Thoracic aorta endothelial cell (primary cell): Measurements from ENCODE around the gene FBXO17. TPM values are rescaled to one million over a fixed set of nuclear protein-coding genes. Genes with fewer than 3 reads are reported as not detected.

ENCODE experiments used
- total RNA-seq: library from RNA; depleted of rRNA; stranded (reverse); fragments of >200 nt; gene quantifications from 2 replicates; pipeline ENCODE4 v1.2.3, GENCODE V29; 2012

The FBXO17 gene, protein sequence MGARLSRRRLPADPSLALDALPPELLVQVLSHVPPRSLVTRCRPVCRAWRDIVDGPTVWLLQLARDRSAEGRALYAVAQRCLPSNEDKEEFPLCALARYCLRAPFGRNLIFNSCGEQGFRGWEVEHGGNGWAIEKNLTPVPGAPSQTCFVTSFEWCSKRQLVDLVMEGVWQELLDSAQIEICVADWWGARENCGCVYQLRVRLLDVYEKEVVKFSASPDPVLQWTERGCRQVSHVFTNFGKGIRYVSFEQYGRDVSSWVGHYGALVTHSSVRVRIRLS
- total RNA-seq, result 13.8 and 24.1 TPM in 2 replicates

DNA sequence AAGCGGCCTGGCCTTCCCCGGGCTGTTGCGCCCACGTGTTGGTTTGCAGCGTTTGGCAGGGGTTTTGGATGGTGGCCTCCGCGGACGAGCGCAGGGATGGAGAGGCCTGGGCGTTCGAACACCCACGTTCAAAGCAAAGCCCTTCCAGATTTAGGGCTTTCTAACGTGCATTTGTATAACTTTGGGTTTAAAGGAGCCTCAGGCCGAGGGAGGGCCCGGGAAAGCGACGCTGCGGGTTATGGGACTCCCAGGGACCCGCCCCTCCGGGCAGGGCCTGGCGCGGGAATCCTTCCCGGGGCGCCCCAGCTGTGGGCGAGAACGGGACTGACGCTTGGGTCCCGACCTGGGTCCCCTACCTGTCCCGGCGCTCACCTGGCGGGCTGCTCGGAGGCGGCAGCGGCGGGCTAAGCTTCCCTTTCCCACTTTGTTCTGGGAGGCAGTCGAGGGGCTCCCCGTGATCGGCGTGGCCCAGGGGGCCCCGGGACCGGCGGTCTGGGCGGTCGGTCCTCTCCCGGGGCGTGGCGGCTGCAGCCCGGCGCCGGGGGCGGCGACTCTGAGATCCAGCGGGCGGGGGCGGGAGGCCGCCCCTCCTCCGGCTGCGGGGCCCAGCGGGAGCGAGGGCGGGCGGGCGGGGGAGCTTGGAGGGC, at the start of gene FBXO17:
FBXO17 (minus strand) TSS at position 529 of the 647 bp plus-strand sequence. CDS start 25,423 bp downstream, outside the sequence.

DNA sequence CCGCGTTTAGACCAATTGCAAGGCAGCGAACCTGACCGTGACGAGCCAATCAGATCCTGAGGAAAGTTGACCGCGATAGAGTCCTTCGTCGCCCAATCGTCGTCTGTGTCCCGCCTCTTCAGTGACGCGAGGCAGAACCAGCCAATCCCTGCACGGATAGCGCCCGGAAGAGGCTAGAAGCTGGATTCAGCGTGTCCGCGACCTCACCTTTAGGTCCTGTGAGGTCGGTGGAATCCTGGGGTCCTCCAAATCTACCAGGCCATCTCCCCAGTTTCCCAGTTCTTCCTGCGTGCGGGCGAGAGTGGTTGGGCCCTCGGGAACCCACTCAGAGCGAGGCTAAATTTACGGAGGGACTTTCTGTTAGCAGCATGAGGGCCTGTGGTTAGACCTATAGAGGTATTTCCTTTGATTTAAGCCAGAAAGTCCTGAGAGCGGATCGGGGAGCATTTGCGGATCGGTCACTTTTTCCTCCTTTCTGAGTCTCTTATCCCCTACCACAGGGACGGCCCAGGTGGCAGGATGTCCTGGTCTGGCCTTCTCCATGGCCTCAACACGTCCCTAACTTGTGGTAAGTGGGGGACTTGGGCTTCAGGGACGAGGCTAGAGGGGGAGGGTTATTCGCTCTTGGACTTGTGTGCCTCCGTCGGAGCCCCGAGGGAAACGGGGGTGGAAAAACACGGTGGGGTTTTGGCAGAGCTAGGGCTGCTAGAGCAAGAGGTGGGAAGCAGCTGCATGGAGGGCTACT, 44.6 kb downstream of the FBXO17 start, which contains the start of gene MRPS12:
MRPS12 (plus strand) TSS at position 169 of the 745 bp plus-strand sequence; CDS start at position 520, 351 bp downstream.

GRCh38 chr19:38929929-38930775, 45.4 kb downstream of the FBXO17 start, which contains the start of gene SARS2:
TSS of gene SARS2 (minus strand) at chr19:38930763. CDS start at chr19:38930736, 27 bp downstream.

GRCh38 chr19:38899447-38900201, 75.9 kb downstream of the FBXO17 start, which contains the start of the genes NFKBIB and SIRT2:
TSS of gene NFKBIB (plus strand) at chr19:38899969. CDS start at chr19:38900033, 64 bp downstream.
TSS of gene SIRT2 (minus strand) at chr19:38899618. CDS start at chr19:38899521, 97 bp downstream.

Other genes with a start within 250 kb of the FBXO17 start
- gene CAPN12, start 231.3 kb downstream of the FBXO17 start, total RNA-seq, result 0.29 TPM in 1 of 2 replicates, not detected in the other
- not detected in 2 replicates for gene LGALS7, start 202.2 kb downstream of the FBXO17 start, total RNA-seq
- not detected in 2 replicates for gene LGALS7B, start 186.5 kb downstream of the FBXO17 start, total RNA-seq
- 0.13 TPM in 1 of 2 replicates, not detected in the other for gene LGALS4, start 162.8 kb downstream of the FBXO17 start, total RNA-seq
- gene ECH1, start 143.9 kb downstream of the FBXO17 start, total RNA-seq, result 26.6 and 32.7 TPM in 2 replicates
- gene HNRNPL, start 125.8 kb downstream of the FBXO17 start, total RNA-seq, result 338 and 397 TPM in 2 replicates
- gene RINL, start 97.5 kb downstream of the FBXO17 start, total RNA-seq, result 8.0 and 12.7 TPM in 2 replicates
- 57.9 and 64.1 TPM in 2 replicates for gene SIRT2, start 76.1 kb downstream of the FBXO17 start, total RNA-seq
- gene NFKBIB, start 75.8 kb downstream of the FBXO17 start, total RNA-seq, result 16.5 and 17.9 TPM in 2 replicates
- gene CCER2, start 63.6 kb downstream of the FBXO17 start, total RNA-seq, result not detected in 2 replicates
- gene SARS2, start 45.0 kb downstream of the FBXO17 start, total RNA-seq, result 14.1 and 24.6 TPM in 2 replicates
- 32.4 and 39.1 TPM in 2 replicates for gene MRPS12, start 44.8 kb downstream of the FBXO17 start, total RNA-seq
- gene FBXO27, start 56.8 kb upstream of the FBXO17 start, total RNA-seq, result 1.7 and 2.4 TPM in 2 replicates
- gene ACP7, start 108.6 kb upstream of the FBXO17 start, total RNA-seq, result 0.07 and 0.27 TPM in 2 replicates
- 13.7 and 19.0 TPM in 2 replicates for gene PAK4, start 150.0 kb upstream of the FBXO17 start, total RNA-seq
- gene NCCRP1, start 221.2 kb upstream of the FBXO17 start, total RNA-seq, result not detected in 2 replicates
- gene SYCN, start 228.5 kb upstream of the FBXO17 start, total RNA-seq, result not detected in 2 replicates